NCI-H2029 (cell line): ENCODE results near the gene HMMR.
"Not testable (repeated sequence)": the region's sequence is repeated elsewhere in the genome, so short reads cannot be mapped to it uniquely, and the experiment has no call there.

Source experiments
- DNase-seq: peaks from one replicate; lab custom pipeline; 2025; lab: John Stamatoyannopoulos, UW

HMMR gene

GRCh38 chr5:163460562-163461171 lies at the start of gene HMMR:
Gene HMMR (plus strand): TSS chr5:163460632. CDS start chr5:163460693, 61 bp downstream.
- peak; percentile 55 for DNase-seq

- DNase-seq: not testable (repeated sequence)
Measured at GRCh38 chr5:163415673-163416072, 44.8 kb upstream of the HMMR start.

- DNase-seq: no peak
Measured at GRCh38 chr5:163424836-163425235, 35.6 kb upstream of the HMMR start.

GRCh38 chr5:163426128-163426527 lies 34.3 kb upstream of the HMMR start:
- DNase-seq: not testable (repeated sequence)

- DNase-seq: no peak
Measured at GRCh38 chr5:163432544-163432943, 27.9 kb upstream of the HMMR start.

GRCh38 chr5:163433271-163433670 lies 27.2 kb upstream of the HMMR start:
- no peak for DNase-seq

- no peak for DNase-seq
Measured at GRCh38 chr5:163434401-163434866, 26.0 kb upstream of the HMMR start.

GRCh38 chr5:163436515-163436914 lies 23.9 kb upstream of the HMMR start:
- no peak for DNase-seq

GRCh38 chr5:163437011-163437308 lies 23.5 kb upstream of the HMMR start:
- DNase-seq: no peak

GRCh38 chr5:163437309-163438182 lies 22.9 kb upstream of the HMMR start, which contains the start of gene CCNG1:
Gene CCNG1 (plus strand): TSS chr5:163437595. CDS start chr5:163439257, 1,662 bp downstream.
- DNase-seq: peak; percentile 95

- no peak for DNase-seq
Measured at GRCh38 chr5:163439092-163439425, 21.4 kb upstream of the HMMR start.

GRCh38 chr5:163440954-163441353 lies 19.5 kb upstream of the HMMR start:
- DNase-seq: no peak

GRCh38 chr5:163444526-163444925 lies 15.9 kb upstream of the HMMR start:
- DNase-seq: no peak

GRCh38 chr5:163445345-163445744 lies 15.1 kb upstream of the HMMR start:
- no peak for DNase-seq

- DNase-seq: no peak
Measured at GRCh38 chr5:163447191-163447590, 13.2 kb upstream of the HMMR start.

- no peak for DNase-seq
Measured at GRCh38 chr5:163447875-163448274, 12.6 kb upstream of the HMMR start.

GRCh38 chr5:163448491-163448890 lies 11.9 kb upstream of the HMMR start:
- no peak for DNase-seq

- no peak for DNase-seq
Measured at GRCh38 chr5:163451489-163451888, 8.9 kb upstream of the HMMR start.

- DNase-seq: no peak
Measured at GRCh38 chr5:163453705-163454104, 6.7 kb upstream of the HMMR start.

- DNase-seq: not testable (repeated sequence)
Measured at GRCh38 chr5:163455406-163455805, 5.0 kb upstream of the HMMR start.

- DNase-seq: no peak
Measured at GRCh38 chr5:163456029-163456589, 4.3 kb upstream of the HMMR start.

GRCh38 chr5:163456840-163457239 lies 3.6 kb upstream of the HMMR start:
- no peak for DNase-seq

GRCh38 chr5:163458778-163459385 lies 1.6 kb upstream of the HMMR start:
- no peak for DNase-seq
